ENCODE measurements around the gene HSPA4.
"Not testable (repeated sequence)": the region's sequence is repeated elsewhere in the genome, so short reads cannot be mapped to it uniquely, and the experiment has no call there.

The HSPA4 gene

DNA sequence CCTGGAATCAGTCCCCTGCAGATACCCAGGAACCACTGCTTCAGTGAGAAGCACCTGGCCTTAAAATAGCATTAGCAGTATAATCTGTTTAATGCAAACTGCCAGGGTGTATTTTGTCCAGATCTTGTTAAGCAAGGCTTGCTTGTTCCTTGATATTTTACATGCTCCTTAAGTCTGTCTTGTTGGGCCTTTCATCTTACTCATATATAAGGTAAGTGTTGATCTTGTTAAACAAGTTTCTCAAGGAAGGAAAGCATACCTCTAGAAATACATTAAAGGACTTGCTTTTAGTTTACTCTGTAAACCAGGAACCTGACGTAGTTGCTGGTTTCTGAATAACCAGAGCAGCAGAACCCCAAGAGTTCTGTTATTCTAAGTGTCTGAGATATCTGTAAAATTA, 13.7 kb downstream of the HSPA4 start:
- peaks cover 64% of the 10 kb centered on the region for H3K36me3 Mint-ChIP-seq
- no peak for DNase-seq (ENCODE audit: low spot score in 2 of 2)
- H3K27ac Mint-ChIP-seq: peak overlapping the region; percentile 41
- no peak overlapping the region for H3K4me3 Mint-ChIP-seq
- H3K4me1 Mint-ChIP-seq: peaks cover 35% of the 10 kb centered on the region
- H3K9me3 Mint-ChIP-seq: no peaks in the 10 kb centered on the region
- ATAC-seq: no peak

- Mint-ChIP-seq H3K4me1 (peaks cover 35% of the 10 kb centered on the region), H3K36me3 (peaks cover 70% of the 10 kb centered on the region), H3K9me3 (no peaks in the 10 kb centered on the region), H3K27ac (peak overlapping the region; percentile 37), H3K4me3 (no peak overlapping the region)
- ATAC-seq (no peak), DNase-seq (ENCODE audit: low spot score in 2 of 2) (no peak)
These were observed 14.2 kb downstream of the HSPA4 start for GRCh38 chr5:133066045-133066444.

GRCh38 chr5:133072021-133072420, 20.2 kb downstream of the HSPA4 start:
- ATAC-seq (no peak), DNase-seq (ENCODE audit: low spot score in 2 of 2) (no peak)
- Mint-ChIP-seq H3K9me3 (no peaks in the 10 kb centered on the region), H3K36me3 (peaks cover 100% of the 10 kb centered on the region), H3K4me1 (peaks cover 24% of the 10 kb centered on the region), H3K27ac (no peak overlapping the region), H3K4me3 (no peak overlapping the region)

DNA sequence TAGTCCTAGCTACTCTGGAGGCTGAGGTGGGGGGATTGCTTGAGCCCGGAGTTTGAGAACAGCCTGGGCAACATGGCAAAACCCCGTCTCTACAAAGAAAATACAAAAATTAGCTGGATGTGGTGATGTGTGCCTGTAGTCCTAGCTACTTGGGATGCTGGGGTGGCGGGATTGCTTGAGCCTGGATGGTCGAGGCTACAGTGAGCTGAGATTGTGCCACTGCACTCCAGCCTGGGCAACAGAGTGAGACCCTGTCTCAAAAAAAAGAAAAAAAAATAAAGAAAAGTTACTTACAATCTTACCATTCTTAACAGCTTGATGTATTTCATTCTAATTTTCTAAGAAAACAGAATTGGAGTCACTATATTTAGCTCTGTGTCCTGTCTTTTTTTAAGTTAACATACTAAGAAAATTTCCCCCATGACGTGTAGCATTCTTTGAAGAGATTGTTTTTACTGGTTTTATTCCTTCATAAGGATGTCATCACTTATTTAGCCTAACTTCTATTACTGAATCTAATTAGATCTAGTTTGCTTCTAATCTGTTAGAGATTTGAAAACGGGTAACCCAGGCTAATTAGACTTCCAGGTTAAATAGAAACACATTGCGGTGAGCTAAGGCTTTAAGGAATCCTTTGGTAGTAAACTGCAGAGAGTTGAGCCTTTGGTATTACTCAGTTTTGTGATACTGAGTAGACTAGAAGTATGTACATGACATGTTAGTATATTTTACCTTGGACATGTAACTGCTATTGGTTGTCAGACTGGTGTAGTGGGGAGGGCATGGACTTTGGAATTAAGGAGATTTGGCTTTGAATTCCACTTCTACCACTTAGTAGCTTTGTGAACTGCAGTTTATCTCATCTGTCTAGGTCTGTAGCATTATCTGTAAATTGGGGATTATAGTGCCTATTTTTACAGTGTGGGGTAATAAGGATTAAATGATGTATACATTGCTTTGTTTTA, 24.0 kb downstream of the HSPA4 start:
- Mint-ChIP-seq H3K4me1 (peaks cover 14% of the 10 kb centered on the region), H3K27ac (no peak overlapping the region), H3K4me3 (no peak overlapping the region), H3K9me3 (no peaks in the 10 kb centered on the region), H3K36me3 (peaks cover 100% of the 10 kb centered on the region)
- no peak for DNase-seq (ENCODE audit: low spot score in 2 of 2)
- no peak for ATAC-seq

DNA sequence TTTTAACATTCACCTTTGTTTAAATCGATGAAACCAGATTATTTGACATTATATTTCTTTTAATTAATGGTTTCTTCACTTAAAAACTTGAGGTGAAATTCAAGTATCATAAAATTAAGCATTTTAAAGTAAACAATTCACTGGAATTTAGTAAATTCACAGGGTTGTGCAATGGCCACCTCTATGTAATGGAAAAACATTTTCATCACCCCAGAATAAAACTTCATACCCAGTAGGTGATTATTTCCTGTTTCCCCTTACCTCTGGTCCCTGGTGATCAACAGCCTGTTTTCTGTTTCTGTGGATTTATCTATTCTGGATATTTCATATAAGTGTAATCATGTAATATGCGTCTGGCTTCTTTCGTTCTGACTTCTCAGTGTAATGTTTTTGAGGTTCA, 27.2 kb downstream of the HSPA4 start:
- H3K9me3 Mint-ChIP-seq: no peaks in the 10 kb centered on the region
- H3K27ac Mint-ChIP-seq: peak overlapping the region; percentile 78
- H3K4me1 Mint-ChIP-seq: peaks cover 19% of the 10 kb centered on the region
- no peak overlapping the region for H3K4me3 Mint-ChIP-seq
- H3K36me3 Mint-ChIP-seq: peaks cover 100% of the 10 kb centered on the region
- ATAC-seq: no peak
- DNase-seq (ENCODE audit: low spot score in 2 of 2): no peak

- ATAC-seq (no peak), DNase-seq (ENCODE audit: low spot score in 2 of 2) (no peak)
- no peaks in the 10 kb centered on the region for H3K9me3 Mint-ChIP-seq
- no peak overlapping the region for H3K4me3 Mint-ChIP-seq
- peaks cover 19% of the 10 kb centered on the region for H3K4me1 Mint-ChIP-seq
- H3K36me3 Mint-ChIP-seq: peaks cover 100% of the 10 kb centered on the region
- H3K27ac Mint-ChIP-seq: peak overlapping the region; percentile 83
These were observed 29.2 kb downstream of the HSPA4 start for GRCh38 chr5:133081036-133081435.

DNA sequence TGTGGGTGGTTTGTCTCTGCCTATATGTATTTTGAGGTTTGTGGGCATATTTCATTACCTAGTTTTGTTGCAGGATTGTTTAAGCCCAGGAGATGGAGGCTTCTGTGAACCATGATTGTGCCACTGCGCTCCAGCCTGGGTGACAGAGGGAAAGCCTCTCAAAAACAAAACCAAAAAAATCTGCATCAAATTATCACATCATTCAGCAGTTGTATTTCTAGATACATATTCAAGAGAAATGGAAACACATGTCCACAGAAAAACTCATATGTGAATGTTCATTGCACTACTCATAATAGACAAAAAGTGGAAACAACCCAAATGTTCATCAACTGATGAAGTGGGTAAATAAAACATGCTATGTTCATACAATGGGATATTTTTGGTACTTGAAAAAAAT, 29.9 kb downstream of the HSPA4 start:
- peak overlapping the region; percentile 83 for H3K27ac Mint-ChIP-seq
- DNase-seq (ENCODE audit: low spot score in 2 of 2) (no peak), ATAC-seq (no peak)
- peaks cover 100% of the 10 kb centered on the region for H3K36me3 Mint-ChIP-seq
- no peaks in the 10 kb centered on the region for H3K9me3 Mint-ChIP-seq
- H3K4me1 Mint-ChIP-seq: peaks cover 19% of the 10 kb centered on the region
- H3K4me3 Mint-ChIP-seq: no peak overlapping the region

- H3K36me3 Mint-ChIP-seq: peaks cover 100% of the 10 kb centered on the region
- H3K9me3 Mint-ChIP-seq: no peaks in the 10 kb centered on the region
- no peak overlapping the region for H3K4me3 Mint-ChIP-seq
- H3K4me1 Mint-ChIP-seq: peaks cover 19% of the 10 kb centered on the region
- DNase-seq (ENCODE audit: low spot score in 2 of 2) (no peak), ATAC-seq (no peak)
- peak overlapping the region; percentile 83 for H3K27ac Mint-ChIP-seq
These were observed 30.3 kb downstream of the HSPA4 start for GRCh38 chr5:133082128-133082527.

GRCh38 chr5:133083901-133084300, 32.1 kb downstream of the HSPA4 start:
- Mint-ChIP-seq H3K4me1 (peaks cover 13% of the 10 kb centered on the region), H3K36me3 (peaks cover 100% of the 10 kb centered on the region), H3K4me3 (no peak overlapping the region), H3K9me3 (no peaks in the 10 kb centered on the region), H3K27ac (no peak overlapping the region)
- no peak for DNase-seq (ENCODE audit: low spot score in 2 of 2)
- ATAC-seq: no peak

DNA sequence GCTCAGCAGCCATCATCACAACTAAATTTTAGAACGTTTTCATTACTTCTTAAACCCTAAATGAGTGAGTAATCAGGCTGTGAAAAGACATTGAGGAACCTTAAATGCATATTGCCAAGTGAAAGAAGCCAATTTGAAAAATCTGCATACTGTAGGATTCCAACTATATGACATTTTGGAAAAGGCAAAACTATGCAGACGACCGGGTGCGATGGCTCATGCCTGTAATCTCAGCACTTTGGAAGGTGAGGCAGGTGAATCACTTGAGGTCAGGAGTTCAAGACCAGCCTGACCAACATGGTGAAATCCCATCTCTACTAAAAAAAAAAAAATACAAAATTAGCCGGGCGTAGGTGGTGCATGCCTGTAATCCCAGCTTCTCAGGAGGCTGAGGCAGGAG, 33.4 kb downstream of the HSPA4 start:
- H3K36me3 Mint-ChIP-seq: peaks cover 100% of the 10 kb centered on the region
- peaks cover 13% of the 10 kb centered on the region for H3K4me1 Mint-ChIP-seq

DNA sequence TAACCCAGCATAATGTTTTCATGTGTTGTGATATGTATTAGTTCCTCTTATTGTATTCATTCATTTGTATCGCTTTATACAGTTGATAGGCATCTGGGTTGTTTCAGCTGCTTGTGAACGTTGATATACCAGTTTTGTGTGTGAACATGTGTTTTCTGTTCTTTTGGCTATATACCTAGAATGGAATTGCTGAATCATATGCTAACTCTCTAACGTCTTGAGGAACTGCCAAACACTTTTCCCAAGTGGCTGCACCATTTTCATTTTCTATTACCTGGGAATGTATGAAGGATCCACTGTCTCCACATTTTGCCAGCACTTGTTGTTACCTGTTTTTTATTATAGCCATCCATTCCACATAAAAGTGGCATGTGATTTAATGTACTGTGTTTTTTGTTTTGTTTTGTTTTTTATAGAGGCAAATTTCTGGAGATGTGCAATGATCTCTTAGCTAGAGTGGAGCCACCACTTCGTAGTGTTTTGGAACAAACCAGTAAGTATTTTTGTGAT, 34.6 kb downstream of the HSPA4 start:
- H3K4me1 Mint-ChIP-seq: peaks cover 5% of the 10 kb centered on the region
- H3K36me3 Mint-ChIP-seq: peaks cover 100% of the 10 kb centered on the region
- no peak for DNase-seq (ENCODE audit: low spot score in 2 of 2)
- H3K9me3 Mint-ChIP-seq: no peaks in the 10 kb centered on the region
- no peak for ATAC-seq
- H3K27ac Mint-ChIP-seq: no peak overlapping the region
- H3K4me3 Mint-ChIP-seq: no peak overlapping the region

More for the DNA sequence above, 33.4 kb downstream of the HSPA4 start:
- DNase-seq (ENCODE audit: low spot score in 2 of 2); ATAC-seq; H3K9me3 Mint-ChIP-seq; H3K27ac Mint-ChIP-seq; H3K4me3 Mint-ChIP-seq: not testable (repeated sequence)

- ATAC-seq (no peak), DNase-seq (ENCODE audit: low spot score in 2 of 2) (no peak)
- Mint-ChIP-seq H3K4me3 (no peak overlapping the region), H3K4me1 (no peaks in the 10 kb centered on the region), H3K36me3 (peaks cover 100% of the 10 kb centered on the region), H3K27ac (no peak overlapping the region), H3K9me3 (no peaks in the 10 kb centered on the region)
These were observed 36.3 kb downstream of the HSPA4 start for GRCh38 chr5:133088064-133088463.

DNA sequence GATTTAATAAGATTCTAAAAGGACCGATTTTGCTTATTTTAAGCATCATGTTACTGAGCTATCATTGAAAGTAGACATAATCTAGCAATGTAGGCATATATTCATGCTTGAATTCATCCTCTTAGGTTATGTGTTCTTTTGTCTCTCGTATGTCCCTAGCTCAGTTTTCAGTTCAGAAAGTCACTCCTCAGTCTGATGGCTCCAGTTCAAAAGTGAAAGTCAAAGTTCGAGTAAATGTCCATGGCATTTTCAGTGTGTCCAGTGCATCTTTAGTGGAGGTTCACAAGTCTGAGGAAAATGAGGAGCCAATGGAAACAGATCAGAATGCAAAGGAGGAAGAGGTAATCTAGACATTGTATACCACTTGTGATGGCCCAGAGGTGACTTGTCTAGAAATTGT, 39.2 kb downstream of the HSPA4 start:
- Mint-ChIP-seq H3K27ac (peak overlapping the region; percentile 1), H3K4me1 (no peaks in the 10 kb centered on the region), H3K9me3 (no peaks in the 10 kb centered on the region), H3K4me3 (no peak overlapping the region), H3K36me3 (peaks cover 100% of the 10 kb centered on the region)
- no peak for DNase-seq (ENCODE audit: low spot score in 2 of 2)
- no peak for ATAC-seq

GRCh38 chr5:133106343-133106742, 54.5 kb downstream of the HSPA4 start:
- peaks cover 50% of the 10 kb centered on the region for H3K36me3 Mint-ChIP-seq
- no peak overlapping the region for H3K4me3 Mint-ChIP-seq
- H3K9me3 Mint-ChIP-seq: no peaks in the 10 kb centered on the region
- no peak overlapping the region for H3K27ac Mint-ChIP-seq
- no peak for DNase-seq (ENCODE audit: low spot score in 2 of 2)
- peaks cover 17% of the 10 kb centered on the region for H3K4me1 Mint-ChIP-seq
- ATAC-seq: no peak

DNA sequence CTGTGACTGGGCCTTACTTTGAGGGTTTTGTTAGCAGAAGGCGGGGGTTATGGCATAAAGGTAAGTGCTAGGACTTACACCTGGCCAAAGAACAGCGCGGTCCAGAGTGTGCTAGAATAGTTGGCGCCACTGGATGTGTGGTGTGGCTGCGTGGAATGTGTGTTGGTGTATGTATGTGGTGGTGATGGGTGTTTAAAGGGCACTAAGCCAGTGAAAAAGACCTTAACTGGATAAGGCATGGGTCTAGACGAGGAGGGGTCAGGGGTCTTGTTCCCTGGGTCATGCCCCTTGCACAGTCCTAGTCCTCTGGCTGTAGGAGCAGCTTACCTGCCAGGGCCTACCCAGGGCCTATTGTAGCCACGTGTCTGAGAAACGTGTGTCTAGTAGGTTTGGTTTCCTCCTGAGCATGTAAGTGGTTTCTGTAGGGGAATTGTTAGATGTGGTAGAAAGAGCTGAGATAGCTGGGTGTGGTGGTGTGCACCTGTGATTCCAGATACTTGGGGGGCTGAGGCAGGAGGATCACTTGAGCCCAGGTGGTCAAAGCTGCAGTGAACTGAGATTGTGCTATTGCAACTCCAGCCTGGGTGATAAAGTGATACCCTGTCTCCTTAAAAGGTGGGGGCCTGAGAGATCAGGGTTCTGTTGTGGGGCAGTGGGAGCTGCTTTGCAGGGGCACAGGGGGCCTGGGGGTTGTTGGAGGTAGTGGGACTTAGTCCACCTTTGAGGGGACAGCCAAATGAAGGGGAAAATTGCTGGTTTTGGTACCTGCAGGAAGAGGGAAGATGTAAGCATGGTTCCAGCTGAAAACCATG, 55.2 kb downstream of the HSPA4 start:
- ATAC-seq: peak; percentile 25

More for the DNA sequence above, 55.2 kb downstream of the HSPA4 start:
- Mint-ChIP-seq H3K27ac (no peak overlapping the region), H3K9me3 (no peaks in the 10 kb centered on the region), H3K36me3 (peaks cover 44% of the 10 kb centered on the region), H3K4me3 (no peak overlapping the region), H3K4me1 (peaks cover 17% of the 10 kb centered on the region)
- no peak for DNase-seq (ENCODE audit: low spot score in 2 of 2)

Data from stimulated activated effector memory CD8-positive, alpha-beta T cell treated with anti-CD3 and anti-CD28 coated beads, Interleukin-12 subunit alpha, Interleukin-12 subunit beta, amount 100 ng/mL, for 72 hours (primary cell).